Lower leg skin (tissue), 3 donors: Measurements from ENCODE around the gene UCKL1.

ENCODE experiments used
- CTCF ChIP-seq, 3 donors: fragments of 450-650 bp; IDR thresholded peaks; one replicate each; pipeline ENCODE4 v1.5.1; 2016; ENCODE audit warnings: antibody characterized with exemption in 3 of 3, mild to moderate bottlenecking in 3 of 3, moderate library complexity in 2 of 3
- POLR2A ChIP-seq, 2 donors: fragments of 450-650 bp; IDR thresholded peaks; one replicate each; pipeline ENCODE4 v1.6.1; 2016 to 2017; ENCODE audit warnings: antibody characterized with exemption in 2 of 2, mild to moderate bottlenecking in 1 of 2, moderate library complexity in 1 of 2

GRCh38 chr20:63969838-63970713 lies 13.9 kb upstream of the UCKL1 start, which contains the start of gene ZNF512B:
- TF ChIP-seq CTCF (IDR thresholded peaks at IDR 0.05): no peak
- TF ChIP-seq POLR2A (IDR thresholded peaks at IDR 0.05): no peak
